GM03348 (cell line): Measurements from ENCODE around the gene LY86.
"Not testable (repeated sequence)": the region's sequence is repeated elsewhere in the genome, so short reads cannot be mapped to it uniquely, and the experiment has no call there.

Experiments used
- DNase-seq: peaks from one replicate; pipeline ENCODE4 v3.0.0; 2012; ENCODE audit warnings: low spot score

Gene LY86

DNA sequence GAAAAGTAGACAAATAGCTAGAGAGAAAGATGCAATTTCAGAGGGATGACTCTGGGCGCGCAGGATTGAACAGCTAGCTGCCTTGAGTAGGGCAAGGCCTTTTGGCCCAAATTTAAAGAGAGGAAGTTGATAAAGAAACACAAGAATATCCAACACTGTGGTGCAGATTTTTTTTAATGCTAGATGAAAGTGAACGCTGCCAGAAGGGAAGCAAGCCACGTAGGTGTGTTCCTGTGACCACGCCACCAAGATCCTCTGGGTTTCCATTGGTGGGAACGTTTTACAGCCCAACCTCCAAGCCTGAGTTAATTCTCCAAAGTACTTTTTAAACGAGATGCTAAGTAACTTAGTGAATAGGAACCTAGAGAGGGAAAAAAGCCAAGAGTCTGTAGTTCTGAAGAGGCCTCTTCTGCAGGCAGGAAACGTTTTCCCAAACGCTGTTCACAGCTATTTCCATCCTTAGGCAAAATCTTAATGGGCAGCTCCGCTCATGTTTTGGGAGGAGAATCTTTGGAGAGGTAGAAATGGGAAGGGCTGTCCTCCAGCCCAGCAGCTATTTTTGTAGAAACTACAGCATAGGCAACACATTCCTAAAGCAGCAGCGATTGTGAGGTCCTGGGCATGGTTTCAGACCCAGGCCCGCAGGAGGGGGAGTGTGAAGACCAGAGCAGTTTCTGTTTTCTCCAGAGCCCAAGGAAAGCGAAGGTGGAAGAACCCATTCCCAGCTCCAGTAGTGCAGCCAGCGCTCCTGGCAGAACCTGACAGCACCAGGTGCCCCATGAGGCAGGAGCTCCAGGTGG is 8.2 kb downstream of the LY86 start:
- DNase-seq: no peak

DNA sequence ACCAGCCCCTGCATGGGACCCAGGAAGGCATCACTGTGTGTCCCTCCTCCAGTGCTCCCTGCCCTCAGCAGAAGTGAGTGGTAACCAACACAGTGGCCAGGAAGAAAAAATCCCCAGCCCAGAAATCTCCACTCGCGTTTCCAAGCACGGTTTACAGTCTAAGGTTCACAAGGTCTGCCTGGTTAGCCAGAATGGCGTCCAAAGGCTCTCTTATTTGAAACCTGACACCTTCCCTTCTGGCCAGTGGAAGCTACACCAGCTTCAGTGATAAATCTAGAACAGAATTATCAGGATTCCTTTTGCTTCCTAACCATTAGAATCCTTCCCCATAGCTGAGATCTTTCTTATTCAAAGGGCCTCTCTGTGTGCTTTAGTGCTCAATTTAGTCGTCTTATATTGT is 9.2 kb downstream of the LY86 start:
- DNase-seq: no peak

DNA sequence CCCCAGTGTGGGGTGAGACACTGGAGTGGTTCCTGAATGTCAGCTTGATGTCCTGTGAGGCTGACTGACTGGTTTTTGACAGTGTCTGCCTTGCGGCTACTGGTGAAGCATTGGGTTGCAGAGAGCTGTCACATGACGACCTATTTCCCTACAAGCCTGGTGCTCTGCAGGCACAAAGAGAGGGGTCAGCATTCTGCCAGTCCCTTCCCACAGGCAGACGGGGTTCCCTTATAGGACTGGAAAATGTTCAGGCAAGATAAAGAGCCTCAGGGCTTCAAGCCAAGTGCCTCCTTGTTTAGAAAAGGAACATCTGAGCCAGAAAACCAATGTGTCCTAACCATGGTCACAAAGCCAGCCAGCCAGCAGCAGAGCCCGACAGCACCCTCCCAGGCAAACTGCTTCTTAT is 11.0 kb downstream of the LY86 start:
- no peak for DNase-seq

DNA sequence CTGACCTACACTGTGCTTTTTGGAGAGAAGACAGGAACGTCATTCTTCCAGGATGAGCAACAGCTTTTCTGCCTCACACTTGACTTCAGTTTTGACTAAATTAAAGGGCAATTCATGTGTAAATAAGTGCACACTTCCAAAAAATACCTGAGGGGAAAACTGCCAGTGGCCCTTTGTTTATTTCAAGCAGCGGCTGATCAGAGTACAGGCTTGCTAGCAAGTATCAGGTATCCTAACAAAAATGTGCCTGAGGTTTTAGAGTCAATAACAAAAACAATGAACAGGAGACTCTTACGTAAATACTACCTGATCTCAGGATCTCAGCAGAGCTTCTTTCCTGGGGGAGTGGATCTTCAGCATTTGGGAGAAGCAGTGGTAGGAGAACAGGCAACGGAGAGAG is 12.4 kb downstream of the LY86 start:
- no peak for DNase-seq

DNA sequence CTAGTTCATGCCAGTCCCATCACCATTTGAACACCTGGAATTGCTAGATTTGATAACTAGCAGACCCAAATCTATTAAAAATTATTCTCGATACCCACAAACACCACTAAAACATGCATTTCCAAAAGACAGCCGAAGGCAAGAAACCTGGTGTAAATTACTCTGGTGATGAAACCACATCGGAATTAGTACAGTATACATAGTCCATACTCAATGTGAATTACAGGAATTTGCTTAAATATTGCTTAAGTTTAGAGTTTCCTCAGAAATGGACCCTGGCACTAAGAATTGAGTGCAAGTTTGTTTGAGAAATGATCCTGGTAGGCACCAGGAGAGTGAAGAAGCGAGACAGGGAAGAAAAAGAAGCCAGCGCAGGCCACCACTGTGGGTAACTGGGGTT is 13.7 kb downstream of the LY86 start:
- DNase-seq: no peak

DNA sequence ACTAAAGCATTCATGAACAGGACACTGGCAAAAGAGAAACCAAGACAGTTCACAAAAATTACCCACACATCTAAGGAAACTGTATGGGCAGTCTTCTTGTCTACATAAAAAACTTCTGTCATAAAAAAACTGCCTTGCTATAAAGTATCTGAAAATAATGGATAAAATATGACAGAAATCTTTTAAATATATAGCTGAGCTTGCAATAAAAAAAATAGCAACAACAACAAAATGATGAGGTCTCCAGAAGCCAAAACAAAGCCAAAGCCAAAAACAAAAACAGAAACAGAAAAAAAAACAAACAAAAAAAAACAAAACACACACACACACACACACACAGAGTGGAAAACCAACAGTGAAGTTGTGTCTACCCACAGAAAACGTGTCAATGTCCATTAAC is 14.8 kb downstream of the LY86 start:
- no peak for DNase-seq

DNA sequence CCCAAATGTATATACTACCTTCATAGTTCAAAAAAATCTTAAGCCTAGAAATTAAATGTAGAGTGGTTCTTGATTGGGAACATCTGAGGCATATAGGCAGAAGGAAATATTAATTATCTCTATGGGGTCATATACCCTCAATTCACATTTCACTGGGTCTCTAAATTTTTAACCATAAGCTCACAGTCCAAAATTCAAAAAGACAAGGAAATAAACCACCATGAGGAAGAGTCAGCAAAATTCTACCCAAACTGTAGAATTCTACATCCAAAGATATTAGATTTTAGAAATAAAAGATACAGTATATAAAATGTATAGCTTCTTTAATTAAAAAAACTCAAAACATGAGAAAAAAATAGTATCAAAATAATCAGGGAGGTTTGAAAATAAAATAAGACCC is 15.5 kb downstream of the LY86 start:
- no peak for DNase-seq

DNA sequence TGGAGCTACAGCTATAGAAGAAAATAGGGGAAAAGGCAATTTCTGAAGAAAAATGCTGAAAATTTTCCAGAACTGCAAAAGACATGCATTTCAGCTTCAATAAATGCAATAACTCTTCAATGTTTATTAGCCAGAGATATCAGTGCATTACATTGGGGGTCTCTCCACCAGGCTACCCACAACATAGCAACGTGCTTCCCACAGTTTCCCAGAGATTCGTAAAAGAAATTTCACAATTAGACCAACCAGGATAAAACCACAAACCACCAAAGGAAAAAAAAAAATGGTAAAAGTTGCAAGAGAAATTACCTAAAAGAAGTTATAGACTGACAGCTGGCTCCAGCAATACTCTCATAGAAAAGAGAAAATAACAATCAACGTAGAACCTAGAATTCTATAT is 16.0 kb downstream of the LY86 start:
- no peak for DNase-seq

DNA sequence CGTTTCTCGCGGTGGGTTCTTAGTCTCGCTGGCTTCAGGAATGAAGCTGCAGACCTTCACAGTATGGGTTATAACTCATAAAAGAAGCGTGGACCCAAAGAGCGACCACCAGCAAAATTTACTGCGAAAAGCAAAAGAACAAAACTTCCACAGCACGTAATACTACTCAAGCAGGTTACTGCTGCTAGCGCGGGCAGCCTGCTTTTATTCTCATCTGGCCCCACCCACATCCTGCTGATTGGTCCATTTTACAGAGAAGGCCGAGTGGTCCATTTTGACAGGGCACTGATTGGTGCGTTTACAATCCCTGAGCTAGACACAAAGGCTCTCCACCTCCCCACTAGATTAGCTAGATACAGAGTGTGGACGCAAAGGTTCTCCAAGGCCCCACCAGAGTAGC is 17.4 kb downstream of the LY86 start:
- no peak for DNase-seq

DNA sequence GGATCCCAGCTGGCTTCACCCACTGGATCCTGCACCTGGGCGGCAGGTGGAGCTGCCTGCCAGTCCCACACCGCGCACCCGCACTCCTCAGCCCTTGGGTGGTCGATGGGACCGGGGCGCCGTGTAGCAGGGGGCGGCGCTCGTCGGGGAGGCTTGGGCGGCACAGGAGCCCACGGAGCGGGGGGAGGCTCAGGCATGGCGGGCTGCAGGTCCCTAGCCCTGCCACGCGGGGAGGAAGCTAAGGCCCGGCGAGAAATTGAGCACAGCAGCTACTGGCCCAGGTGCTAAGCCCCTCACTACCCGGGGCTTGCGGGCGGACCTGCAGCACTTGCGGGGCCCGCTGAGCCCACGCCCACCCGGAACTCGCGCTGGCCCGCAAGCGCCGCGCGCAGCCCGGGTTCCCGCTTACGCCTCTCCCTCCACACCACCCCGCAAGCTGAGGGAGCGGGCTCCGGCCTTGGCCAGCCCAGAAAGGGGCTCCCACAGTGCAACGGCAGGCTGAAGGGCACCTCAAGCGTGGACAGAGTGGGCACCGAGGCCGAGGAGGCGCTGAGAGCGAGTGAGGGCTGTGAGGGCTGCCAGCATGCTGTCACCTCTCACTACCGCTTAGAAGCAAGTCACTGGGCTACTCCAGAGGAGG is 18.0 kb downstream of the LY86 start:
- not testable (repeated sequence) for DNase-seq

DNA sequence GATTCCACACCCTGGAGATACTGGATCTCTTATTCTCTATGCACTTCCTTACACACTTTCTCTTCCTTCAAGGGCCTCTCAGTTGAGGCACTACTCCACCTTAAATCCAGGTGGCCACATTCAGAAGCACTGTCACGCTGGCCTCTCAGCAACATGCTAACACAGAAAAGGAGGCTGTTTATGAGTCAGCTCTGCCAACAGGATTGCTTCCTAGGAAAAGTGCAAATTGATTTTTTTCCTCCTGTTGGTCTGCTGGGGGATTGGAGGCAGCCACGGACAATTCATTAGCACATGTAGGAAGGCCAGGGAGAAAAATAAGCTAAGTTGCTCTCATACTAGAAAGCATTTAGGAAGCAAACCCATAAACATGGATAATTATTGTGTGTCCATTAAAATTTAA is 20.9 kb downstream of the LY86 start:
- DNase-seq: no peak

DNA sequence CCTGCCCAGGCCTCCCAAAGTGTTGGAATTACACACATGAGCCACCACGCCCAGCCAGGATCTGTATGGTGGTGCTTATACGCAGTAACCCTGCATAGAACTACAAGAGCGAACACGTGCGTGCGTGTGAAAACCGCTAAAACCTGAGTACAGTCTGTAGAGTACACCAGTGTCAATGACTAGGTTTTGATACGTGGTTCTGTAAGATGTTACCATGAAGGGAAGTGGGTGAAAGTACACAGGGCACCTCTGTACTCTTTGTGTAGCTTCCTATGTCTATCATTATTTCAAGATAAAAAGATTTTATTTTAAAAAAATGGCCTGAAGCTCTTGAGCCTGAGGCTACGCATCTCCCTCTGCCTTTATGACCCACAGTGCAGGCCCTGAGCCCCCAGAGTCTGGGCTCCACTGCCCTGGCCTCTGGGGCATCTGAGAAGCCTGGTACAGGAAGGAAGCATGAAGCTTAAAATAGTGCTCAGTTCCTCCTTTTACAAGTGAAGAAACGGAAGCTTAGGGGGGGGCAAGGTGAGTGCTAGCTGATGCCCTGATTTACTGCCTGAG is 21.6 kb downstream of the LY86 start:
- no peak for DNase-seq

DNA sequence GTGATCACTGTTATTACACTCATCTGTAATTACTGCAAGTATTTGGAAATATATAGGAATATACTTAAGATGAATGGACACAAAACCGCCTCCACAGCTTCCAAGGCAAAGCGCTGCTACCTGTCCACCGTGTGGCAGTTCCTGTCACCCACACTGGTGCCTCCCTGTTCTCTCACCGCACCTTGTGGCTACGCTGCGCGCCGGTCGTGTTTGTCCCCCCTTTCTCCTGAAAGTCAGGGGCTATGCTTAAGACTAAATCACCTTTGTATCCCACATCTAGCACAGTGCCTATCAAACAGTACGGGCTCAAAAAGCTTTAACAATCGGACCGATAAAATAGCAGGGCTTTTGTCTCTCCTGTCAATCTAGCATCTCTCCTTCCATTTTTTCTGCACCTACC is 23.0 kb downstream of the LY86 start:
- no peak for DNase-seq

DNA sequence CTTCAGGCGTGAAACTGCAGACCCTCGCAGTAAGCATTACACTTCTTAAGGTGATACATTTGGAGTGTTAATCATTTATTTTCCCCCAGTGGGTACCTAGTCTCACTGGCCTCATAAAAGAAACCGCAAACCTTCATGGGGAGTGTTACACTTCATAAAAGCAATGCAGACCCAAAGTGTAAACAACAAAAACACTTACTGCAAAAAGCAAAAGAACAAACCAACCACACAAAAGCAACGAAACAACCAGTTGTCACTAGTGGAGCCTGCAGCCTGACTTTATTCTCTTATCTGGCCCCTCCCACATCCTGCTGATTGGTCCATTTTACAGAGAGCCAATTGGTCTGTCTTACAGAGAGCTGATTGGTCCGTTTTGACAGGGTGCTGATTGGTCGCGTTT is 23.8 kb downstream of the LY86 start:
- DNase-seq: no peak

DNA sequence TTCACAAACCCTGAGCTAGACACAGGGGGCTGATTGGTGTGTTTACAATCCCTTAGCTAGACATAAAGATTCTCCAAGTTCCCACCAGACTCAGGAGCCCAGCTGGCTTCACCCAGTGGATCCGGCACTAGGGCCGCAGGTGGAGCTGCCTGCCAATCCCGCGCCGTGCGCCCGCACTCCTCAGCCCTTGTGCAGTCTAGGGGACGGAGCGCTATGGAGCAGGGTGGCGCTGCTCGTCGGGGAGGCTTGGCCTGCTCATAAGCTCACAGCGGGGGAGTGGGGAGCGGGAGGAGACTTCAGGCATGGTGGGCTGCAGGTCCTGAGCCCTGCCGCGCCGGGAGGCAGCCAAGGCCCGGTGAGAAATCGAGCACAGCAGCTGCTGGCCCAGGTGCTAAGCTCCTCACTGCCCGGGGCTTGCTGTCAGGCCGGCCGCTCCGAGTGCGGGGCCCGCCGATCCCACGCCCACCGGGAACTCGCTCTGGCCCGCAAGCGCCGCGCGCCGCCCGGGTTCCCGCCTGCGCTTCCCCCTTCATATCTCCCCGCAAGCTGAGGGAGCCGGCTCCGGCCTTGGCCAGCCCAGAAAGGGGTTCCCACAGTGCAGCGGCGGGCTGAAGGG is 24.7 kb downstream of the LY86 start:
- DNase-seq: not testable (repeated sequence)

DNA sequence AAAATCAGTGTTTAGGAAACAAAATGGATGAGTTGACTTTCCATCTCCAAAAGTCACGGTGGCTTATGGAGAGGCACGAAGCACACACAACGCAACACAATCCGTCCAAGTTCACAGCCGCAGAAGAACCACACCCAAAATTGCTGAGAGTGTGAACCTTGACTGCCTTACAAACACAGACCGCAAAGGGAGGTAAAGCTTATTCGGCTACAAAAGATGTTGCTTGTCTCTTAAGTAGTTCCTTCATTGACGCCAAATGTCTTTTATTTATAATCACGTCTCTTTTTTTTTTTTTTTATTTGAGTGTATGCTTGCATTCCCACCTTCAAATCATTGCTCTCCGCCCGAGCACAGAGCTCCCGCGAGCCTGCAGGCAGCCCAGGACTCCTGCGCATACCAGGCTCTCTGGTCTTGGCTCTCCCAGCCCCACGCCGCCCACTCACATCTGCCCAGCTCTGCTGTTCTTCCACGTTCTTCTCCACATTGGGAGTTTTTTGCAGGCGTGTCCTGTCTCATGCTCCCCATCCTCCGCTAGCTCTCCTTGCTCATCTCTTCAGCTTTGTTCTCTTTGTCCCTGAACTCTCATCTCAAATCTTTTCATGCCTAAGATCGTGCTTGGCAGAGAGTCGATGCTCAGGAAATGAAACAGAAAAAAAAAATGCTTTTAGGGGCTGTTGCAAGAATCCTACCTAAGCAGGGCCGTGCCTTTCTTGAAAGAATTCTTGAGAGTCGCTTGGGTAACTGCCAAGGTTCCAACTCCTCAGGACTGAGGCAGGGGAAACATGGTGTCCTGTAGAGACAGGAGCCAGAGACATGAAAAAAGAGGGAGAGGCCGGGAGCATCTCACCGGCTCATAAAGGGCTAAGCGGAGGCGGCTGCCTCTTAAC is 25.8 kb downstream of the LY86 start:
- DNase-seq: no peak

DNA sequence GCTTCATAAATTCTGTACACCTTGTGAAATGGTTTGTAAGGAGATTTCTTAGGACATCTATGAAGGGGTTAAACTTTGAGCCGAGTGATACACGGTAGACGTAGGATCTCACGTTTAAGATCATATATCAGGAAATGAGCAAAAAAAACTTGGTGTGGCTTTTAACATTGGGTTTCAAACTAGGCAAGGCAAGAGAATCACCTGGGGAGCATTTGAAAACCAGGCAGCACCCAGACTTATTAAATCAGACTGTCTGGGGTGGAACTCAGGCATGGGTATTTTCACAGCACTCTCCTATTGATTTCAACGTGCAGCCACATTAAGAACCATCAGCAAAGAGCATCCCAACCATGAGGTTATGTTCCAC is 26.4 kb downstream of the LY86 start:
- DNase-seq: no peak

DNA sequence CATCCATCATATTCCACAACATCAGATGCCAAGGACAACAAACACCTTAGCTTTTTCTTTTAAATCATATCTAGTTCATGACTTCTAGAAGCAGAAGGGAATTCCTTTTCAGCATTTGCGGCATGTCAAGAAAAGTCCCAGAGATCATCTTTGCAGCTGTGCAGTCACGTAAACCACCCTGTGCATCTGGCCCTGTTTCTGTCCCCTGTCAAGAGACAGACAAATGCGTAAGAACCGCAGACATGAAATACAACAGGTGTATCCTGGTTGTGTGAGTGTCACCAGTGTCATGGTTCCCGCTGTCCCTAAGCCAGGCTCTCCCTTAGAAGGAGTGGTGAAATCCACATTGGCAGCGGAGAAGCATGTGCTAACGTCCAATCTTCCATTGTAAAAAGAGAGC is 28.1 kb downstream of the LY86 start:
- no peak for DNase-seq

DNA sequence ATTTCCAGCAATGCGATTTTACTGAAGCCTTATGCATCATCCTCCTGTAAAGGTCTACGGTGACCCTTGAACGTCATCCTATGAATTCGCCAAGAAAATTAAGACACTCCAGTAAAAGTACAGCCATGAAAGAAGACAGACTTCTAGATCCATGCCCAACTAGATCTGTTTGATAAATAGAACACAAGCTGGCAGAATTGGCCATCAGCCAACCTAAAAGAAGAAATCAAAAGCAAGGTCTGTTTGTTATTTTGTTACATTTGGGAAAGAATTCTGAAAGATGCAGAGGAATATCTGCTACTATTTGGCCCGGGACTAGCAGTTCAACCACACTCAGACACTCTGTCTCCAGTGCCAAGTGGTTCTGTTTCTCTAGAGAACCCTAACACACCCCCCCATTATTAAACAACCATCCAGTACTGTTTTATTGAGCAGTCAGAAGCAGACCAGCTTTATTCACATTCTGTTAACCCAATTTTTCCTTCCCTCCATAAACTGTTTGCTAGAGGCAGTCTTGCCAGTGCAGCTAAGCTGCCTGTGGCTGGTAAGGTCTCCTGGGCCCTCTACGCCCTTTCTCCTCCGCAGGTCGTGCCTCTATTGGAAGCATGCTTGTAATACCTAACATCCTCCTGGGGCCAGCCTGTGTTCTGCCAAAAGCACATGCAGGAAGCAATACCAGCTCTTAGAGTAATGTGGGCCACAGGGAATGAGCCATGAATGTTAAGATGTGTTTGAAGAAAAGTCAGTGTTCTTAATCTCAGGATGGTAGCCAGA is 30.7 kb downstream of the LY86 start:
- DNase-seq: no peak

DNA sequence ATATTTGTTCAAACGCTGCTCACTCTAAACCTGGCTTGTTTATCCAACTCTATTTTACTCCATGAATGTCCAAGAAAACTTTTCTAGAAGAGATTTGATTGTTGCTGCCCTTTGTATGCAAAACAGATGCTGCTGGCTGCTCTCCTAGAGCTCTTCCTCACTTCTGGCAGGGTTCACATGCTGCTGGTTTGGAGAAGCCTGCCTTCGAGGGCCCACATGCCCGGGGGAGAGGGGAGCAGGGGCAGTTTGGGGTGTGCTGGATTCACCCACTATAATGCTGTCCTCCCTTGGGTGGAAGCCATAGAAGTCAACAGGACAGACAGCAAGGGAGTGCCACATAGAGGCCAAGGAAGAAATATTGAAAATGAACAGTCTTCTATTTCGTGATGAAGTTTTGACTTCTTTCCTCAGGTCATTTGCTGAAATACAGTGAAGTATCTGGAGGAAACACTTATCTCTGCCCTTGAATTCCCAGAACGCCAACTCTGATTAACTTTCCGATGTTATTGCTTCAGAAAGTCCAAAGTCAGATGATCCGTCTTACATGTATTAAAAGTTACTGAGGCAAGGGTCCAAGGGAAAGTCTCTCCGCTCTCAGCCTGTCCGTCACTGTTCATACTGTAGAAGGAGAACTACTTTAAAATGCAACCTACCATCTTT is 32.4 kb downstream of the LY86 start:
- no peak for DNase-seq

DNA sequence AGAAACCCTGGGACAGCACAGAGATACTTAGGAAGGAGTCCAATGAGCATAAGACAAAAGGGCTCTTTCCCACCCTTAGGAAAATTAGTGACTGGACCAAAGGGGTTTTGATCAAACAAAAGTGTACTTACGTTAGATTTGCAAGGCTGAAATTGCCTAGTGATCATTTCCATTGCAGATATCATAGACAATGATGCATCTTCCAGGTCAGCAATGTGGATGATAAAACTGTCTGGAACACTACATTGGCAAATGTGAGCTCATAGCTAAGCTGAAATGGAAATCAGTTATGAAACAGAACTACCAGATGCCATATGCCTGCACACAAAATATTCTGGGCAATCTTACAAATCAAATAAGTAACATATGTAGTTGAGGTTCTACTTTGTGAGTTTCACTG is 34.0 kb downstream of the LY86 start:
- no peak for DNase-seq
